Hematopoietic multipotent progenitor cell treated with erythropoietin and hydrocortisone succinate and interleukin-3 and kit ligand, for 17 days (in vitro differentiated cells): ENCODE results near the gene TRDMT1.

Source experiments
- DNase-seq: peaks from one replicate; pipeline ENCODE4 v3.0.0-alpha.2; 2015; ENCODE audit warnings: low spot score

The TRDMT1 gene

GRCh38 chr10:17171141-17171641 is 30.3 kb downstream of the TRDMT1 start:
- no peak for DNase-seq

GRCh38 chr10:17169803-17170202 is 31.7 kb downstream of the TRDMT1 start:
- DNase-seq = no peak

GRCh38 chr10:17166699-17167098 is 34.8 kb downstream of the TRDMT1 start:
- DNase-seq = no peak

DNA sequence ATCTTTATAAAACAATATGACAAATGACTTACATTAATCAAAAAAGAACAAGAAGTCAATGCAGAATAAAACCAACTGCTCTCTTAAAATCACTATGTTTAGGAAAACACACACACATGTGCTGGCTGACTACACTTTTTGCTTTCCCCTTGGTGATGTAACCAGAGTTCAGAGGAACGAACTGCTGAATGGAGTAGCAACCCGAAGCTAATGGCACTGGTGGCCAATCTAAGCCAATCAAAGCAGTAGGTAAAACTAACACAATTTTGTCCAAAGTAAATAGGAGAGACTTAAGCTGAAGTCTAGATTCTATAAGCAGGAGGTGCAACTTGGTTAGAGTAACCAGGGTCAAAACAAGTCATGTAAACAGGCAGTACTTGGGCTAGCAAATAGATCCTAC is 38.6 kb downstream of the TRDMT1 start:
- DNase-seq = no peak

DNA sequence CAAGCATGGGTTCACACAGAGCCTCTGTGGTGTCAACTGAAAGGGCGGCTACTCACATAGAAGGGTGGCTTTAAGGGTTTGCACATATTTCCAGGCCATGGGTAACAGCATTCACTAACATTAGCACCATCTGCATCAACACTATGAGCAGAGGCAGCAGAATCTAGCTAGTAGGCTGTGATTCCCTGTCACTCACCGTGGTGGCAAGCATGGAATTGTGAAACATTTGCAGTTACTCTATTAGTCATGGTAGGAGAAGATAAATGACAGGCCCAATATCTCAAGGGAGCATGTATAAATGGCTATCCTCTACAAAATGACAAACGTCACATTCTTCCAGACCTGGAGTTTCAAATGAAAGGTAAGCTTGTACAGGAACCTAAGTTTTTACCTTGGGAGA is 39.7 kb downstream of the TRDMT1 start:
- DNase-seq = no peak

- no peak for DNase-seq
Observed at GRCh38 chr10:17157024-17157423, 44.4 kb downstream of the TRDMT1 start.

GRCh38 chr10:17155826-17156225 is 45.6 kb downstream of the TRDMT1 start:
- DNase-seq = no peak

- DNase-seq = no peak
Observed at GRCh38 chr10:17154116-17154515, 47.4 kb downstream of the TRDMT1 start.

DNA sequence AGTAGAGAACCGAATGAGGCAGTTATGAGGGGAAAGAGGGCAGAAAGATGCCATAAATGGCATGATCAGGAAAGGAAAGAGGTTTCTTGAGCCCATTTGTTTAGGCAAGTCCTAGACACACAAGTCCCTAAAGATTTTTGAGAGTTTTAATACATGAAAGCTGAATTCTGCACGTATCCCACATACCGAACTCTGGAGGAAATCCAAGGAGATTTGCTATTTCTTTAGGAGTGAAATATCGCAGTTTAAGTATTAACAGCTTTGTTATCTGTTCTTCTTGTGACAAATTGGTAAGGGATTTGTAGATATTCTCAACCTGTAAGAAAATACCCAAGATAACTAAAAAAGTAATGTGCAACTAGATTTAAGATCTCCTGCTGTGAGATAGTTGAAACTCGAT is 48.2 kb downstream of the TRDMT1 start:
- DNase-seq = no peak

GRCh38 chr10:17151716-17152115 is 49.8 kb downstream of the TRDMT1 start:
- DNase-seq = no peak

DNA sequence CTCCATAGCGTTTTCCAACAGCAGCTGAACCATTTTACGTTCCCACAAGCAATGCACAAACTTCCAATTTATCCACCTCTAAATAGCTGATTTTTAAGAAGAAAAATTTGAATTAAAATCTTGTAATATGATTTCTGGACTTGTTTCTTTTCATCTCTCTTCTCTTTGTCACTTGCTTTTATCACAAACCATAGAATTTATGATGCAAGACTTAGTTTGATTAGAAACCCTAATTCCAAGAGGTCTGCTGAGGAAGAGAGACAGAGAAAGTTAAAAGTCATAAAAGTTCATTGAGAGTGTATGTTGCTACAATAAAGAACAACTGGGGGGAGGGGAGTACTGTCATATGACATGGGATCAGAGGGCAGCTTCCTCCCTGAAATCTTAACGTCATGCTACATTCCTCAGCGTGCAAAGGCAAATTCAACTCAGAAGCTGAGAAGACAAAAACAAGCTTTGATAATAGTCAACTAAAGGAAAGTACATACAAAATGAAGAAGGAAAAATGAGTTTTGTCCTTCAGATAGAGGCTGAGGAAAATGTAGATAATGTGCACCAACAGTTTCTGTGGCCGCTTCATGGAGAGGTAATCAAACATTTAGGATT is 53.5 kb downstream of the TRDMT1 start:
- no peak for DNase-seq

- no peak for DNase-seq
Observed at GRCh38 chr10:17146892-17147291, 54.6 kb downstream of the TRDMT1 start.

GRCh38 chr10:17145239-17145638 is 56.2 kb downstream of the TRDMT1 start:
- DNase-seq = no peak

DNA sequence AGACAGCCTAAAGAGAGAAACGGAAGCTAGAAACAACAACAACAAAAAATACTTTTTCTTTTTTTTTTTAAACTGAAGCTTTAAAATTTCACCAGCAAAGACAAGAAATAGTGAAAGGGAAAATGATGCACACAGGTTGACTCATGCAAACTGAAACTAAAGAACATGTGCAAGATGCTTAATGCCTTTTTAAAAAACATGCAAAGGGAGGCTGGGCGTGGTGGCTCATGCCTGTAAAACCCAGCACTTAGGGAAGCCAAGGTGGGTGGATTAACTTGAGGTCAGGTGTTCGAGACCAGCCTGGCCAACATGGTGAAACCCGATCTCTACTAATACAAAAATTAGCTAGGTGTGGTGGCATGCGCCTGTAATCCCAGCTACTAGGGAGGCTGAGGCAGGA is 56.7 kb downstream of the TRDMT1 start:
- DNase-seq = no peak

DNA sequence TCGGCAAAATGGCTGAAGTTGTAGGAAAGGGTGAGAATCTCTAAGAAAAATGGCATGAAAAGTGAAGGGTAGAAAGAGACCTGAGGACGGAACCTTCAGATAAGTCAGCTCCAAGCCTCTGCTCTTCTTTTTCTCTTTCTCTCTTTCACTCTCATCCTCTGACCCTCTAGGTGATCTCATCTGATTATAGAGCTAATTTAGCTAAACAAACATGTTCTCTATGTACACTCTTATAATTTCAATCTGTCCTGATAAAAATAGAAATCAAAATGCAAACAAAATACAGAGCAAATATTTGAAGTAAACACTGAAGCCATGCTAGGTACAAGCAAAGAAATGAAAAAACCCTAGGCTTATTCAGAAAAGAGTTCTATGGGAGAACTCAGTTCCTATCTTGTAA is 57.4 kb downstream of the TRDMT1 start:
- DNase-seq = no peak

GRCh38 chr10:17143055-17143690 is 58.3 kb downstream of the TRDMT1 start:
- DNase-seq = no peak

GRCh38 chr10:17141504-17142229 is 59.8 kb downstream of the TRDMT1 start:
- DNase-seq = no peak

GRCh38 chr10:17140386-17140761 is 61.1 kb downstream of the TRDMT1 start:
- DNase-seq = no peak

DNA sequence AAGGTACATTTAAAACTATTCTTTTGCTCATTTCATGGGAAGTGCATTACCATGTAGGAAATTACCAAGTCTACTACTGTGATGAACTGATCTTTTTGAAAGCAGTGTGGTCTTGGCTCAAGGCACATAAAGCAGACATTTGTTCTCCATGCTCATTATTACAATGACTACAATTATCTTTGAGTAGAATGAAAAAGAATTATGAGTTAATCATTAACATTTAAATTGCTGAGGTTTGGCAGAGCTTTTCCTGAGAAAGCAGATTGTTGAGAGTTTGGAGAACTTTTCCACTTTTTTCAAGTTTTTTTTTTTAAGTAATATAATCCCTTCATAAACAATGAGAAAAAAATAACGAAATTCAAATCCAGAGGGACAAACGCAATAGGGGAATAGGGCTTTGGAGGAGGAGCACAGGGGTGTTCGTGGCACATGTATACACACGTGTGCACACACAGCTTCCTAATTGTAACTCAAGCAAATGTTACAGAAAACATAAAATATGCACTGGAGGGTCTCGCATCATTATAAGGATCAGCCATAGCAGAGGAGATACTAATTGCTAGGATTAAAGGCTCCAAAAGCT is 62.9 kb downstream of the TRDMT1 start:
- DNase-seq = no peak

GRCh38 chr10:17134737-17135260 is 66.7 kb downstream of the TRDMT1 start:
- no peak for DNase-seq

DNA sequence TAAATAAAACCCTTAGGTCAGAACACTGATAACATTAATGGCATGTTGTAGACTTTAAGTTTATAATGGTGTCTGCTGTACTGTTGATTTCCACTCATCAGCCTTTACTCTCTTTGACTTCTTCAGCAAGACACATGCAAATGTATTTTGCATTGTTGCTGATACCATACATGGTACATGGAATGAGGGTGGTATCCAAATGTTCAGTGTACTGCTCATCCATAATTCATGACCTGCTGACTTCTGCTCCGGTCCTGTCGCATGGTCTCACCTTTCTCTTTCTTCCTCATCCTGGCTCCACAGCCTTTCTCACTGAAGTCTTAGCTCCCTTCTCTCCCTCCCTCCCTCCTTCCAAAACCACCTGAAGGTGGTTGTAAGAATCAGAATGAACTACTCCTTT is 67.2 kb downstream of the TRDMT1 start:
- no peak for DNase-seq

- DNase-seq = no peak
Observed at GRCh38 chr10:17129741-17130140, 71.7 kb downstream of the TRDMT1 start, which contains the start of gene CUBN. Gene CUBN (minus strand): TSS chr10:17129811. CDS start chr10:17129765, 46 bp downstream.

DNA sequence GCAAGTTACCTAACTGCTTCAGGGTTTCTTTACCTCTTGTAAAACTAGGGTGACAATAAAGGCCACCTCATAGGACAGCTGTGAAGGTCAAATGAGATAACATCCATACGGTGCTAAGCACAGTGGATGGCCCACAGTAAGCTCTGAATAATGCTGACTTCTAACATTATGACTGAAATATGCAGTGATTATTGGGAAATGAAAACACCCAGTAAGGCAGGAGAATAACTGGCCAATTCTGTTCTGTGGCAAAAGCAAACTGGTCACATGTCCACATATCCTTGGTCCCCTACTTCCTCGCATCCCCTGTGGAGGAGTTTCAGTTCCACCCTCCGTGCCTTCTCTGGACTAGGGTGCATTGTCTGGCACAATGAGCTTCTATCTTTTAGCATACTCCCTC is 73.2 kb downstream of the TRDMT1 start:
- no peak for DNase-seq
